ENCODE measurements around the gene SREBF2. TPM values are rescaled to one million over a fixed set of nuclear protein-coding genes. Genes with fewer than 3 reads are reported as not detected.

Gene SREBF2
- total RNA-seq, 2 experiments from 2014 or later = 167 to 312 TPM

DNA sequence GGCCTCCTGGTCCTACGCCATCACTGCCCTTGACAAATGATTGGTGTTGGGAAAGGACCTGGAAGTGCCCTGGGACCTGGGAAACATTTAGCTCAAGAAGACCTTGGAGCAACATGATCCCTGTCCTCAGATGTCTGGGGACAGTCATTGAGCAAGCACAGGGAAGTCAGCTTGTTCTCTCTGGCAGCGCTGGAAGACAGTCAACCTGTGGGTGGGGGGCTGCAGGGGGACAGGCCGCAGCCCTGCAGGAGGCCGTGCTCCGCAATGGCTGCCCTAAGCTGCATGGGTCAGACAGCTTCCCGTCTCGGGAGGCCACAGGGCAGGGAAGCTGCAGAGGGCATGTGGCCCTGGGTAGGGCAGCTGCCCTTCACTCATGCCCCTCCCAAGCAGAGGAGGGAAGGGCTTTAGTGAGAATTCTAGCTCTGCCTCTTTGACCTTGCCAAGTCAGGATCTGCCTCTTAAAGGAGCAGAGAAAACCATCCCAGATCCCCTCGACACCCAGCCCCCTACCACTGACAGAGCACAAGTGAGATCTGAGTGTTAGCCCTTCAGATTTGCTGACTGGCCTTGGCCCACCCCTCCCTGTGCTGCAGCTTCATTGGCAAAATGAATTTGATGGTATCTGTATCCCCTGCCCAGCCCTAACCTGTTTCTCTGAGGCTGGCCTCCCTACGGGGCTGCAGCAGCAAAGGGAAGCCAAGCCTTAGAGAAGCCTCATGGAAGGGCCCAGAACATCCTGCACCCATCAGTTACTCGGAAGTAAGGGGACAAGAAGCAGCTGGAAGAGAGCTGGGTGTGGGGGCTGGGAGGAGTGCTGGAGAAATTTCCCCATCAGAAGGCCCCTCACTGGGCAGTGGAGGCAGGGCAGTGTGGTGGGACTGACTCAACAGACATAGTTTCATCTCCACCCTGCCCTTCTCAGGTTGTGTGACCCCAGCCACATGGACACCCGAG lies 6.2 kb upstream of the SREBF2 start:
- Histone ChIP-seq H3K9me2 (ENCODE audit: insufficient read depth, low read length) (no peaks in the 10 kb centered on the region), H3K79me2 (ENCODE audit: insufficient read depth, low read depth, low read length) (peaks cover 4% of the 10 kb centered on the region; the same call in 1 of the 2 replicates), H3K27ac (ENCODE audit: low read depth, low read length, poor library complexity, severe bottlenecking) (no peak overlapping the region), H3K4me1 (ENCODE audit: insufficient read depth, low read length, poor library complexity, severe bottlenecking) (peaks cover 28% of the 10 kb centered on the region), H3K4me3 (ENCODE audit: low read depth, low read length, poor library complexity, severe bottlenecking) (no peak overlapping the region), H4K20me1 (ENCODE audit: insufficient read depth, low read length) (no peaks in the 10 kb centered on the region), H3K36me3 (ENCODE audit: insufficient read depth, low read length) (peaks cover 24% of the 10 kb centered on the region), H3K9me3 (ENCODE audit: low read length) (no peaks in the 10 kb centered on the region; the same call in 1 of the 2 replicates), H3K4me2 (ENCODE audit: low read length) (no peak overlapping the region), H2AFZ (ENCODE audit: low read length) (no peak overlapping the region)
- CTCF ChIA-PET (ENCODE audit: unreplicated experiment) = interaction anchor here (0.5 to 0.9 kb wide), 2 partner anchors 36 to 98 kb away, joined by 3 read pairs; no protein-coding TSS in a partner anchor
- POLR2A ChIA-PET = no interaction called here
- intact Hi-C loops (cut with micrococcal nuclease; ENCODE audit: unreplicated experiment) = no loop called here
- no peak for TF ChIP-seq EZH2phosphoT487 (IDR thresholded peaks at IDR 0.05; ENCODE audit: borderline replicate concordance, low read depth, low read length)
- TF ChIP-seq, protein P1, sequence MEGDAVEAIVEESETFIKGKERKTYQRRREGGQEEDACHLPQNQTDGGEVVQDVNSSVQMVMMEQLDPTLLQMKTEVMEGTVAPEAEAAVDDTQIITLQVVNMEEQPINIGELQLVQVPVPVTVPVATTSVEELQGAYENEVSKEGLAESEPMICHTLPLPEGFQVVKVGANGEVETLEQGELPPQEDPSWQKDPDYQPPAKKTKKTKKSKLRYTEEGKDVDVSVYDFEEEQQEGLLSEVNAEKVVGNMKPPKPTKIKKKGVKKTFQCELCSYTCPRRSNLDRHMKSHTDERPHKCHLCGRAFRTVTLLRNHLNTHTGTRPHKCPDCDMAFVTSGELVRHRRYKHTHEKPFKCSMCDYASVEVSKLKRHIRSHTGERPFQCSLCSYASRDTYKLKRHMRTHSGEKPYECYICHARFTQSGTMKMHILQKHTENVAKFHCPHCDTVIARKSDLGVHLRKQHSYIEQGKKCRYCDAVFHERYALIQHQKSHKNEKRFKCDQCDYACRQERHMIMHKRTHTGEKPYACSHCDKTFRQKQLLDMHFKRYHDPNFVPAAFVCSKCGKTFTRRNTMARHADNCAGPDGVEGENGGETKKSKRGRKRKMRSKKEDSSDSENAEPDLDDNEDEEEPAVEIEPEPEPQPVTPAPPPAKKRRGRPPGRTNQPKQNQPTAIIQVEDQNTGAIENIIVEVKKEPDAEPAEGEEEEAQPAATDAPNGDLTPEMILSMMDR (conservative IDR thresholded peaks at IDR 0.05; ENCODE audit: low read length) = no peak
- BruUV-seq (replicated peaks) = no TSS peak
- no peak for DNase-seq (ENCODE audit: low spot score)

DNA sequence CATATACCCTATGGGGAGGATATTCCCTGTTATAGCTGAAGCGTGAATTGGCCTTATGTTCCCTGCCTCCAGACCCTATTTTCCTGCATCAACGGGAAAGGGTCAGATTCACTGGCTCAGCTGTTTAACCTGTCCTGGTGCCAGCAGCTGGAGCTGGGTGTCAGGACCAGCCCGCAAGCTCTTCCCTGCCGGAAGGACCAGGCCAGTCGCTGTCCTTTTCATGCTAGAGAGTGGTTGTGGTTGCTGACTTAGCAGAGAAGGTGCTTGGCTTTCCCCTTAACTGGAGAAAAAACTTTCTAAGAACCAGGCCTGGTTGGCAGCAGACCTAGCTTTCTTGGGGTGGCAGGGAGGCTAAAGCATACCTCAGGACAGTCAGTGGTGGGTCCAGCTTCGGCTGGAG lies 5.2 kb upstream of the SREBF2 start:
- Histone ChIP-seq H3K36me3 (ENCODE audit: insufficient read depth, low read length) (peaks cover 27% of the 10 kb centered on the region), H3K27ac (ENCODE audit: low read depth, low read length, poor library complexity, severe bottlenecking) (peak overlapping the region; percentile 2), H4K20me1 (ENCODE audit: insufficient read depth, low read length) (no peaks in the 10 kb centered on the region), H3K4me1 (ENCODE audit: insufficient read depth, low read length, poor library complexity, severe bottlenecking) (peaks cover 36% of the 10 kb centered on the region), H3K79me2 (ENCODE audit: insufficient read depth, low read depth, low read length) (peaks cover 10% of the 10 kb centered on the region; the same call in 1 of the 2 replicates), H3K4me3 (ENCODE audit: low read depth, low read length, poor library complexity, severe bottlenecking) (no peak overlapping the region), H3K4me2 (ENCODE audit: low read length) (no peak overlapping the region), H3K9me3 (ENCODE audit: low read length) (no peaks in the 10 kb centered on the region; the same call in 1 of the 2 replicates), H3K9me2 (ENCODE audit: insufficient read depth, low read length) (no peaks in the 10 kb centered on the region), H2AFZ (ENCODE audit: low read length) (no peak overlapping the region)
- DNase-seq (ENCODE audit: low spot score) = no peak
- POLR2A ChIA-PET = no interaction called here
- TF ChIP-seq, protein P1 (conservative IDR thresholded peaks at IDR 0.05; ENCODE audit: low read length) = no peak
- TF ChIP-seq EZH2phosphoT487 (IDR thresholded peaks at IDR 0.05; ENCODE audit: borderline replicate concordance, low read depth, low read length) = no peak
- BruUV-seq (replicated peaks) = no TSS peak
- CTCF ChIA-PET (ENCODE audit: unreplicated experiment) = no interaction called here
- intact Hi-C loops (cut with micrococcal nuclease; ENCODE audit: unreplicated experiment) = no loop called here

DNA sequence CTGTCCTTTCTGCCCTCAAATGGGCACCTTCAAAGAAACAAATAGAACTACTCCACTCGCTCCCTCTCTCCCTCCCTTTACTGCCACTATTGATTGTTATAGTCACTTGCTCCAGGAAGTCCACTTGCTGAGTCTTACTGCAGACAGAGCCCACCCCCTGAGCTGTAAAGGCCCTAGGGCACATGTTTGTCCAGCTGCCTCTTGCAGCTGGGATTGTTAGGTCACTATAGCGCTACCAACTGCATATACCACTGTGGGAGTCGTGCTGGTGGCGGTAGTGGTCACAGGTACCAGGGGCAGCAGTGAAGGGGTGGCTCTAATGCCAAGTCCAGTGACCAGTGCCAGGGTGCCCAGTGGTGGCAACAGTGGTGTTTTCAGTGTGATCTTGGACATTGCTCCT lies 4.4 kb upstream of the SREBF2 start:
- H3K4me3 ChIP-seq (ENCODE audit: low read depth, low read length, poor library complexity, severe bottlenecking) = no peak overlapping the region
- no peaks in the 10 kb centered on the region for H3K9me2 ChIP-seq (ENCODE audit: insufficient read depth, low read length)
- no peak overlapping the region for H2AFZ ChIP-seq (ENCODE audit: low read length)
- no peak overlapping the region for H3K4me2 ChIP-seq (ENCODE audit: low read length)
- intact Hi-C loops (cut with micrococcal nuclease; ENCODE audit: unreplicated experiment) = no loop called here
- ChIA-PET POLR2A (interaction anchor here (0.5 kb wide), 1 partner anchor 113 kb away, joined by 3 read pairs; no protein-coding TSS in a partner anchor), CTCF (ENCODE audit: unreplicated experiment) (no interaction called here)
- peaks cover 36% of the 10 kb centered on the region for H3K4me1 ChIP-seq (ENCODE audit: insufficient read depth, low read length, poor library complexity, severe bottlenecking)
- peaks cover 23% of the 10 kb centered on the region for H3K36me3 ChIP-seq (ENCODE audit: insufficient read depth, low read length)
- H3K9me3 ChIP-seq (ENCODE audit: low read length) = no peaks in the 10 kb centered on the region; the same call in 1 of the 2 replicates
- BruUV-seq (replicated peaks) = no TSS peak
- no peak for DNase-seq (ENCODE audit: low spot score)
- peaks cover 16% of the 10 kb centered on the region; the same call in 1 of the 2 replicates for H3K79me2 ChIP-seq (ENCODE audit: insufficient read depth, low read depth, low read length)
- TF ChIP-seq, protein P1 (conservative IDR thresholded peaks at IDR 0.05; ENCODE audit: low read length) = no peak
- no peak for TF ChIP-seq EZH2phosphoT487 (IDR thresholded peaks at IDR 0.05; ENCODE audit: borderline replicate concordance, low read depth, low read length)
- H3K27ac ChIP-seq (ENCODE audit: low read depth, low read length, poor library complexity, severe bottlenecking) = peak overlapping the region; percentile 2
- H4K20me1 ChIP-seq (ENCODE audit: insufficient read depth, low read length) = no peaks in the 10 kb centered on the region
